HEK293T (cell line): ENCODE measurements around the gene DIAPH3.

Experiments used
- ARNT ChIP-seq: fragments of 450-650 bp; IDR thresholded peaks from 2 replicates; pipeline ENCODE4 v1.6.1; 2017; ENCODE audit warnings: mild to moderate bottlenecking
- CTBP1 ChIP-seq: fragments of 450-650 bp; IDR thresholded peaks from 2 replicates; pipeline ENCODE4 v1.6.1; 2016; ENCODE audit warnings: borderline replicate concordance
- ELF4 ChIP-seq: fragments of 450-650 bp; IDR thresholded peaks from 2 replicates; pipeline ENCODE4 v1.6.1; 2017; ENCODE audit warnings: antibody characterized with exemption
- FOXA1 ChIP-seq: fragments of 450-650 bp; IDR thresholded peaks from 2 replicates; pipeline ENCODE4 v1.6.1; 2016; ENCODE audit warnings: mild to moderate bottlenecking
- FOXM1 ChIP-seq: fragments of 450-650 bp; IDR thresholded peaks from 2 replicates; pipeline ENCODE4 v1.6.1; 2017; ENCODE audit warnings: mild to moderate bottlenecking, borderline replicate concordance
- HDGF ChIP-seq: fragments of 450-650 bp; IDR thresholded peaks from 2 replicates; pipeline ENCODE4 v1.6.1; 2017; ENCODE audit warnings: antibody characterized with exemption, borderline replicate concordance
- L3MBTL2 ChIP-seq: fragments of 450-650 bp; conservative IDR thresholded peaks from 2 replicates; pipeline ENCODE4 v1.6.1; 2016; ENCODE audit warnings: mild to moderate bottlenecking
- LEF1 ChIP-seq: fragments of 450-650 bp; IDR thresholded peaks from 2 replicates; pipeline ENCODE4 v1.6.1; 2017; ENCODE audit warnings: mild to moderate bottlenecking, borderline replicate concordance
- NFRKB ChIP-seq: fragments of 450-650 bp; IDR thresholded peaks from 2 replicates; pipeline ENCODE4 v1.6.1; 2016; ENCODE audit warnings: mild to moderate bottlenecking, moderate library complexity
- SP1 ChIP-seq: fragments of 450-650 bp; IDR thresholded peaks from 2 replicates; pipeline ENCODE4 v1.6.1; 2017
- SUZ12 ChIP-seq: fragments of 450-650 bp; IDR thresholded peaks from 2 replicates; pipeline ENCODE4 v1.6.1; 2016; ENCODE audit warnings: mild to moderate bottlenecking
- ZNF384 ChIP-seq: fragments of 450-650 bp; IDR thresholded peaks from 2 replicates; pipeline ENCODE4 v1.6.1; 2016
- TF ChIP-seq, protein P1 (sequence below): fragments of 450-650 bp; IDR thresholded peaks from 2 replicates; pipeline ENCODE4 v1.6.1; 2016

GRCh38 chr13:60019119-60019993 is 144.4 kb downstream of the DIAPH3 start:
- TF ChIP-seq ARNT (no peak), FOXM1 (no peak), ELF4 (no peak), SP1 (no peak), NFRKB (no peak), ZNF384 (no peak), LEF1 (no peak), L3MBTL2 (no peak), SUZ12 (no peak), CTBP1 (no peak), HDGF (no peak), FOXA1 (no peak)
- TF ChIP-seq, protein P1, sequence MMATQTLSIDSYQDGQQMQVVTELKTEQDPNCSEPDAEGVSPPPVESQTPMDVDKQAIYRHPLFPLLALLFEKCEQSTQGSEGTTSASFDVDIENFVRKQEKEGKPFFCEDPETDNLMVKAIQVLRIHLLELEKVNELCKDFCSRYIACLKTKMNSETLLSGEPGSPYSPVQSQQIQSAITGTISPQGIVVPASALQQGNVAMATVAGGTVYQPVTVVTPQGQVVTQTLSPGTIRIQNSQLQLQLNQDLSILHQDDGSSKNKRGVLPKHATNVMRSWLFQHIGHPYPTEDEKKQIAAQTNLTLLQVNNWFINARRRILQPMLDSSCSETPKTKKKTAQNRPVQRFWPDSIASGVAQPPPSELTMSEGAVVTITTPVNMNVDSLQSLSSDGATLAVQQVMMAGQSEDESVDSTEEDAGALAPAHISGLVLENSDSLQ, result no peak
